ENCODE data around the gene STK11.

Gene STK11

DNA sequence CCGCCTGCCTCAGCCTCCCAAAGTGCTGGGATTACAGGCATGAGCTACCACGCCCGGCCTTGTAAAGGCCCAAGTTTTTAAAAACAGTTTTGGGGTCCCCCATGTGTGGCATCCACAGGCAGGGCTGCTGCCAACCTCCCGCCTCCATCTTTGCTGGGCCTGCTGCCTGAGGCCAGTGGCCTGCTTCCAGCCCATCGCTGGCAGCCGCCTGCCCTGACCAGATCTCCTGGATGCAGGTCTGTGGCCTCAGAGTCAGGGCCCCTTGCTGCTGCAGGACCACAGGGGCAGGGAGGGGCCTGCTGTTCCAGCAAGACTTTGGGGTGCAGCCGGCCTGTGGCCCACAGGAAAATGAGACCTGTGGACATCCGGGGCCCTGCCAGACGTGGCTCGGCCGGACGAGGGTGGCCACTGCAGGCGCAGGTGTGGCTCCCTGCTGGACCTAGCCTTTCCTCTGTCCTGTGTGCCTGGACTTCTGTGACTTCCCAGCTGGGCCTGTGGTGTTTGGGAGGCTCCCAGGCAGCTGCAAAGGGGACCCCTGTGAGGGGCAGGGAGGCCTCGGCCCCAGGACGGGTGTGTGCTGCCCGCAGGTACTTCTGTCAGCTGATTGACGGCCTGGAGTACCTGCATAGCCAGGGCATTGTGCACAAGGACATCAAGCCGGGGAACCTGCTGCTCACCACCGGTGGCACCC, 14.4 kb downstream of the STK11 start:
- Histone ChIP-seq H3K79me2 (ENCODE audit: control insufficient read depth, insufficient read depth, low read length) (peaks cover 23% of the 10 kb centered on the region), H3K36me3 (ENCODE audit: control insufficient read depth, insufficient read depth, low read length) (no peaks in the 10 kb centered on the region), H3K27me3 (ENCODE audit: insufficient read depth, low read length, poor library complexity) (no peaks in the 10 kb centered on the region), H3K4me1 (ENCODE audit: control insufficient read depth, low read depth, low read length) (no peaks in the 10 kb centered on the region), H2BK15ac (replicated peaks; ENCODE audit: low read depth) (no peak overlapping the region), H4K5ac (ENCODE audit: low read length) (no peak overlapping the region), H3K4me2 (ENCODE audit: low read length) (no peak overlapping the region), H3K79me1 (ENCODE audit: low read length) (peaks cover 15% of the 10 kb centered on the region), H3K27ac (ENCODE audit: low read depth, low read length) (no peak overlapping the region), H3K9ac (ENCODE audit: low read length) (no peak overlapping the region), H2BK120ac (ENCODE audit: low read depth, low read length) (no peak overlapping the region), H4K8ac (ENCODE audit: low read depth, low read length) (no peak overlapping the region), H2BK5ac (ENCODE audit: low read length) (no peak overlapping the region), H3K18ac (ENCODE audit: low read length) (no peak overlapping the region), H2AK5ac (ENCODE audit: low read length) (no peak overlapping the region), H3K56ac (ENCODE audit: low read length) (no peak overlapping the region), H3K23ac (ENCODE audit: low read length) (no peak overlapping the region), H3K4ac (ENCODE audit: low read depth, low read length) (no peak overlapping the region), H3K4me3 (ENCODE audit: low read length) (no peak overlapping the region)
- no CpG with 5 or more reads among the region's 19 CpGs for WGBS (ENCODE audit: extremely low coverage, insufficient coverage, low lambda C conversion rate)
- DNase-seq, result no peak

DNA sequence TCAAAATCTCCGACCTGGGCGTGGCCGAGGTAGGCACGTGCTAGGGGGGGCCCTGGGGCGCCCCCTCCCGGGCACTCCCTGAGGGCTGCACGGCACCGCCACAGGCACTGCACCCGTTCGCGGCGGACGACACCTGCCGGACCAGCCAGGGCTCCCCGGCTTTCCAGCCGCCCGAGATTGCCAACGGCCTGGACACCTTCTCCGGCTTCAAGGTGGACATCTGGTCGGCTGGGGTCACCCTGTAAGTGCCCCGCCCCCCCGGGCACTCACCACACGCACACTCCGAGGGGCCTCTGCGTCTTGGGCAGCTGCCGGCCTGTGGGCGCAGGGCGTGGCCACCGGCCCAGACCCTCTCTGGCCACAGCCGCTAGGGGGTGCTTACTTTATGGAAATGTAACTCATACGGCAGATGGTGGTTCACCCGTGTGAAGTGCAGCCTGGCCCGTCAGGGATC, 14.9 kb downstream of the STK11 start:
- Histone ChIP-seq H3K9ac (ENCODE audit: low read length) (no peak overlapping the region), H3K27me3 (ENCODE audit: insufficient read depth, low read length, poor library complexity) (no peaks in the 10 kb centered on the region), H3K27ac (ENCODE audit: low read depth, low read length) (no peak overlapping the region), H3K18ac (ENCODE audit: low read length) (no peak overlapping the region), H4K5ac (ENCODE audit: low read length) (no peak overlapping the region), H3K56ac (ENCODE audit: low read length) (no peak overlapping the region), H2BK120ac (ENCODE audit: low read depth, low read length) (no peak overlapping the region), H4K8ac (ENCODE audit: low read depth, low read length) (no peak overlapping the region), H2AK5ac (ENCODE audit: low read length) (no peak overlapping the region), H3K4me2 (ENCODE audit: low read length) (no peak overlapping the region), H3K4ac (ENCODE audit: low read depth, low read length) (no peak overlapping the region), H3K4me3 (ENCODE audit: low read length) (no peak overlapping the region), H2BK15ac (replicated peaks; ENCODE audit: low read depth) (no peak overlapping the region), H3K79me1 (ENCODE audit: low read length) (peaks cover 12% of the 10 kb centered on the region), H3K4me1 (ENCODE audit: control insufficient read depth, low read depth, low read length) (no peaks in the 10 kb centered on the region), H3K36me3 (ENCODE audit: control insufficient read depth, insufficient read depth, low read length) (no peaks in the 10 kb centered on the region), H3K79me2 (ENCODE audit: control insufficient read depth, insufficient read depth, low read length) (peaks cover 17% of the 10 kb centered on the region), H2BK5ac (ENCODE audit: low read length) (no peak overlapping the region), H3K23ac (ENCODE audit: low read length) (no peak overlapping the region)
- no peak for DNase-seq
- no CpG with 5 or more reads among the region's 33 CpGs for whole genome bisulfite sequencing (ENCODE audit: extremely low coverage, insufficient coverage, low lambda C conversion rate)

DNA sequence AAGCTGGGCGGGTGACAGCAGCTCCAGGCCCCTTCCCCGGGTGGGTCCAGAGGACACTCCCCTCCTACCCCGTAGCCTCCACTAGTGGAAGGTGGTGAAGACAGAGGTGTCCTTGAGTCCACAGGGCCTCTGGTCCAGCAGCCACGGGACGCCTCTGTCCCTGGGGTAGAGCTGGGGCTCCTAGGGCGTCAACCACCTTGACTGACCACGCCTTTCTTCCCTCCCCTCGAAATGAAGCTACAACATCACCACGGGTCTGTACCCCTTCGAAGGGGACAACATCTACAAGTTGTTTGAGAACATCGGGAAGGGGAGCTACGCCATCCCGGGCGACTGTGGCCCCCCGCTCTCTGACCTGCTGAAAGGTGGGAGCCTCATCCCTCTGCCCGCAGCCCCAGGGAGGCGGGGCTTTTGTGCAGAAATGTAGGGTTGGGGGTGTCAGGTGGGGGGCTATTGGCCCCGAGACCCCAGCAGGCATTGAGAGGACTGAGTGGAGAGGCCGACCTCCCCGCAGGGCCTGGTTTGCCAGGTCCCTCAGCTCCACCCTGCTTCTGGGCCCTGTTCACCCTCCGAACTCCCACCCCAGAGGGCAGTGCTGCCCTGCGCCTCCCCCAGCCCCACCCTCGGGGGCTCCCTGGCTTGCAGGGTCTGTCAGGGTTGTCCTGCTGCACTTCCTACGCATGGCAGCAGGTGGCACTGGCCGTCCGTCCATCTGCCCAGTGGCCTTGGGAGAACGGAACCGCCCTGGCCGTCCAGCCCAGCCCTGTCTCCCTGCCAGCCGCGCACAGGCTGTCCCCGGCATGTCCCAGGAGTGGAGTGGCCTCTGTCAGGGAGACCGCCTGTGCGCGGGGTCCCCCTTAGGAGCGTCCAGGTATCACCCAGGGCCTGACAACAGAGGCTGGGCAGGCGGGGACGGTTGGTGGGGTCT, 15.7 kb downstream of the STK11 start:
- Histone ChIP-seq H3K4me3 (ENCODE audit: low read length) (no peak overlapping the region), H3K23ac (ENCODE audit: low read length) (no peak overlapping the region), H3K18ac (ENCODE audit: low read length) (no peak overlapping the region), H3K9ac (ENCODE audit: low read length) (no peak overlapping the region), H4K8ac (ENCODE audit: low read depth, low read length) (no peak overlapping the region), H3K27ac (ENCODE audit: low read depth, low read length) (no peak overlapping the region), H2AK5ac (ENCODE audit: low read length) (no peak overlapping the region), H3K4ac (ENCODE audit: low read depth, low read length) (no peak overlapping the region), H3K56ac (ENCODE audit: low read length) (no peak overlapping the region), H3K36me3 (ENCODE audit: control insufficient read depth, insufficient read depth, low read length) (no peaks in the 10 kb centered on the region), H2BK15ac (replicated peaks; ENCODE audit: low read depth) (no peak overlapping the region), H3K79me1 (ENCODE audit: low read length) (peaks cover 10% of the 10 kb centered on the region), H3K4me2 (ENCODE audit: low read length) (no peak overlapping the region), H3K4me1 (ENCODE audit: control insufficient read depth, low read depth, low read length) (no peaks in the 10 kb centered on the region), H4K5ac (ENCODE audit: low read length) (no peak overlapping the region), H2BK120ac (ENCODE audit: low read depth, low read length) (no peak overlapping the region), H3K79me2 (ENCODE audit: control insufficient read depth, insufficient read depth, low read length) (peaks cover 14% of the 10 kb centered on the region), H2BK5ac (ENCODE audit: low read length) (no peak overlapping the region), H3K27me3 (ENCODE audit: insufficient read depth, low read length, poor library complexity) (no peaks in the 10 kb centered on the region)
- WGBS (ENCODE audit: extremely low coverage, insufficient coverage, low lambda C conversion rate), result no CpG with 5 or more reads among the region's 38 CpGs
- no peak for DNase-seq

DNA sequence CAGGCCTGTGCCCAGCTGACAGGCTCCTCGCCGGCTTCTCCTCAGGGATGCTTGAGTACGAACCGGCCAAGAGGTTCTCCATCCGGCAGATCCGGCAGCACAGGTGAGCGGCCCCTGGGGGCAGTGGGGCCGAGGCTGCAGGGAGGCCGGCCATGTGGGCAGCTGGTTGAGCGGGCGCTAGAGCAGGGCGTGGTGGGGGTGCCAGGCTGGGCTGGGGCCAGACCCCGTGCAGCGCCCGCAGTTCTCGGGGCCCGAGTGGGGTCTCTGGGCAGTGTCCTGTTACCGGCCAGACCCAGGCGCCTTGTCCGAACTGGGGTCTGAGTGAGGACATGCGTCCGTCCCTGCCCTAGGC, 16.3 kb downstream of the STK11 start:
- WGBS (ENCODE audit: extremely low coverage, insufficient coverage, low lambda C conversion rate), result no CpG with 5 or more reads among the region's 22 CpGs

DNA sequence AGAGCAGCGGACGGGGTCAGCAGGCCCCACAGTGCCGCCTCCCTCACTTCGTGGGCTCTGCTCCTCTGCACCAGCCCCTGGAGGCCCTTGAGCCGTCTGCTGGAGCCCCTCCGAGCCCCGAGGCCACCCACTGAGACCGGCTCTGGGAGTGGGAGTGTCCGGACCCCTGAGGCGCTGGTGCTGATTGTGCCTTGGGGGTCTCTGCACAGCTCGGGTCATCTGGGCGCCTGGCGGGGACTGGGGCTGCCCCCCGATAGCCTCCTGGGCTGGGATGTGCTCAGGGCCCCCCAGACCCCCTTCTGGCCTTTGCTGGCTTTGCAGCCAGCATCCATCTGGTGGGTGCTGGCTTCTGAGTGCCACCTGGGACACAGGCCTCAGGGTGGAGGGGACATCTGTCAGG, 16.8 kb downstream of the STK11 start:
- Histone ChIP-seq H3K9ac (ENCODE audit: low read length) (no peak overlapping the region), H3K36me3 (ENCODE audit: control insufficient read depth, insufficient read depth, low read length) (no peaks in the 10 kb centered on the region), H3K4me2 (ENCODE audit: low read length) (no peak overlapping the region), H3K18ac (ENCODE audit: low read length) (no peak overlapping the region), H3K56ac (ENCODE audit: low read length) (no peak overlapping the region), H3K79me1 (ENCODE audit: low read length) (peaks cover 8% of the 10 kb centered on the region), H2BK15ac (replicated peaks; ENCODE audit: low read depth) (no peak overlapping the region), H3K27me3 (ENCODE audit: insufficient read depth, low read length, poor library complexity) (no peaks in the 10 kb centered on the region), H3K79me2 (ENCODE audit: control insufficient read depth, insufficient read depth, low read length) (peaks cover 7% of the 10 kb centered on the region), H2BK120ac (ENCODE audit: low read depth, low read length) (no peak overlapping the region), H2BK5ac (ENCODE audit: low read length) (no peak overlapping the region), H3K4me3 (ENCODE audit: low read length) (no peak overlapping the region), H3K4me1 (ENCODE audit: control insufficient read depth, low read depth, low read length) (no peaks in the 10 kb centered on the region), H3K27ac (ENCODE audit: low read depth, low read length) (no peak overlapping the region), H4K5ac (ENCODE audit: low read length) (no peak overlapping the region), H3K23ac (ENCODE audit: low read length) (no peak overlapping the region), H3K4ac (ENCODE audit: low read depth, low read length) (no peak overlapping the region), H4K8ac (ENCODE audit: low read depth, low read length) (no peak overlapping the region), H2AK5ac (ENCODE audit: low read length) (no peak overlapping the region)
- no peak for DNase-seq
- WGBS (ENCODE audit: extremely low coverage, insufficient coverage, low lambda C conversion rate), result no CpG with 5 or more reads among the region's 14 CpGs

More for the DNA sequence above, 16.3 kb downstream of the STK11 start:
- no peak overlapping the region for H3K56ac ChIP-seq (ENCODE audit: low read length)
- H3K27ac ChIP-seq (ENCODE audit: low read depth, low read length), result no peak overlapping the region
- H4K8ac ChIP-seq (ENCODE audit: low read depth, low read length), result no peak overlapping the region
- H3K4ac ChIP-seq (ENCODE audit: low read depth, low read length), result no peak overlapping the region
- no peak overlapping the region for H3K4me2 ChIP-seq (ENCODE audit: low read length)
- peaks cover 8% of the 10 kb centered on the region for H3K79me2 ChIP-seq (ENCODE audit: control insufficient read depth, insufficient read depth, low read length)
- H4K5ac ChIP-seq (ENCODE audit: low read length), result no peak overlapping the region
- DNase-seq, result no peak
- H2BK5ac ChIP-seq (ENCODE audit: low read length), result no peak overlapping the region
- no peak overlapping the region for H3K4me3 ChIP-seq (ENCODE audit: low read length)
- H2BK15ac ChIP-seq (replicated peaks; ENCODE audit: low read depth), result no peak overlapping the region
- no peak overlapping the region for H3K9ac ChIP-seq (ENCODE audit: low read length)
- H3K4me1 ChIP-seq (ENCODE audit: control insufficient read depth, low read depth, low read length), result no peaks in the 10 kb centered on the region
- H2AK5ac ChIP-seq (ENCODE audit: low read length), result no peak overlapping the region
- no peak overlapping the region for H3K23ac ChIP-seq (ENCODE audit: low read length)
- H3K79me1 ChIP-seq (ENCODE audit: low read length), result peaks cover 9% of the 10 kb centered on the region
- H3K18ac ChIP-seq (ENCODE audit: low read length), result no peak overlapping the region
- no peak overlapping the region for H2BK120ac ChIP-seq (ENCODE audit: low read depth, low read length)
- no peaks in the 10 kb centered on the region for H3K27me3 ChIP-seq (ENCODE audit: insufficient read depth, low read length, poor library complexity)
- H3K36me3 ChIP-seq (ENCODE audit: control insufficient read depth, insufficient read depth, low read length), result no peaks in the 10 kb centered on the region

Measured in mesendoderm (in vitro differentiated cells).